Lower leg skin (tissue), 3 donors: ENCODE data around the gene MFSD8.

Experiments used
- CTCF ChIP-seq, 3 donors: fragments of 450-650 bp; IDR thresholded peaks; one replicate each; pipeline ENCODE4 v1.5.1; 2016; ENCODE audit warnings: antibody characterized with exemption in 3 of 3, mild to moderate bottlenecking in 3 of 3, moderate library complexity in 2 of 3
- POLR2A ChIP-seq, 2 donors: fragments of 450-650 bp; IDR thresholded peaks; one replicate each; pipeline ENCODE4 v1.6.1; 2016 to 2017; ENCODE audit warnings: antibody characterized with exemption in 2 of 2, mild to moderate bottlenecking in 1 of 2, moderate library complexity in 1 of 2

- no peak for TF ChIP-seq CTCF (IDR thresholded peaks at IDR 0.05)
- TF ChIP-seq POLR2A (IDR thresholded peaks at IDR 0.05): no peak
These were observed 28.0 kb downstream of the MFSD8 start for GRCh38 chr4:127936974-127937373.
